NCI-H446 treated with DMSO at 0.1 percent for 48 hours (cell line): Measurements from ENCODE around the gene NEO1.
"Not testable (repeated sequence)": the region's sequence is repeated elsewhere in the genome, so short reads cannot be mapped to it uniquely, and the experiment has no call there.

Experiments used
- DNase-seq: peaks from one replicate; lab custom pipeline; 2025; lab: John Stamatoyannopoulos, UW

NEO1 gene

GRCh38 chr15:73200339-73200738, 148.1 kb downstream of the NEO1 start:
- DNase-seq = no peak

GRCh38 chr15:73210630-73211029, 158.4 kb downstream of the NEO1 start:
- DNase-seq = no peak

GRCh38 chr15:73212424-73212823, 160.2 kb downstream of the NEO1 start:
- no peak for DNase-seq

GRCh38 chr15:73221450-73221849, 169.2 kb downstream of the NEO1 start:
- DNase-seq = not testable (repeated sequence)

- DNase-seq = no peak
Observed at GRCh38 chr15:73225358-73226015, 173.2 kb downstream of the NEO1 start.

- no peak for DNase-seq
Observed at GRCh38 chr15:73226093-73226814, 174.0 kb downstream of the NEO1 start.

- DNase-seq = no peak
Observed at GRCh38 chr15:73227433-73228056, 175.3 kb downstream of the NEO1 start.

GRCh38 chr15:73228128-73228646, 175.9 kb downstream of the NEO1 start:
- no peak for DNase-seq

- no peak for DNase-seq
Observed at GRCh38 chr15:73231661-73232419, 179.6 kb downstream of the NEO1 start.

GRCh38 chr15:73232776-73233175, 180.5 kb downstream of the NEO1 start:
- peak; percentile 43 for DNase-seq

GRCh38 chr15:73233623-73234022, 181.4 kb downstream of the NEO1 start:
- DNase-seq = no peak

- DNase-seq = no peak
Observed at GRCh38 chr15:73237910-73238309, 185.6 kb downstream of the NEO1 start.

- peak; percentile 20 for DNase-seq
Observed at GRCh38 chr15:73239564-73240215, 187.4 kb downstream of the NEO1 start.

GRCh38 chr15:73240866-73241499, 188.7 kb downstream of the NEO1 start:
- DNase-seq = no peak

- DNase-seq = no peak
Observed at GRCh38 chr15:73244333-73244732, 192.1 kb downstream of the NEO1 start.

- no peak for DNase-seq
Observed at GRCh38 chr15:73246439-73246838, 194.2 kb downstream of the NEO1 start.

GRCh38 chr15:73246898-73247297, 194.6 kb downstream of the NEO1 start:
- DNase-seq = no peak

- DNase-seq = no peak
Observed at GRCh38 chr15:73247331-73247730, 195.1 kb downstream of the NEO1 start.

GRCh38 chr15:73249499-73249898, 197.2 kb downstream of the NEO1 start:
- DNase-seq = no peak

- no peak for DNase-seq
Observed at GRCh38 chr15:73254598-73254997, 202.3 kb downstream of the NEO1 start.
